Stimulated activated CD8-positive, alpha-beta memory T cell treated with anti-CD3 and anti-CD28 coated beads, Interleukin-4, amount 100 ng/mL, for 4 hours (primary cell): Measurements from ENCODE around the gene MCRIP1.
A peak's percentile ranks its signal among the peaks of the same experiment; 100 is the strongest.

Experiments used
- DNase-seq, 2 donors: peaks; one replicate each; pipeline ENCODE4 v3.0.0-alpha.2; 2020; ENCODE audit warnings: low read depth in 2 of 2, low spot score in 1 of 2

The MCRIP1 gene

DNA sequence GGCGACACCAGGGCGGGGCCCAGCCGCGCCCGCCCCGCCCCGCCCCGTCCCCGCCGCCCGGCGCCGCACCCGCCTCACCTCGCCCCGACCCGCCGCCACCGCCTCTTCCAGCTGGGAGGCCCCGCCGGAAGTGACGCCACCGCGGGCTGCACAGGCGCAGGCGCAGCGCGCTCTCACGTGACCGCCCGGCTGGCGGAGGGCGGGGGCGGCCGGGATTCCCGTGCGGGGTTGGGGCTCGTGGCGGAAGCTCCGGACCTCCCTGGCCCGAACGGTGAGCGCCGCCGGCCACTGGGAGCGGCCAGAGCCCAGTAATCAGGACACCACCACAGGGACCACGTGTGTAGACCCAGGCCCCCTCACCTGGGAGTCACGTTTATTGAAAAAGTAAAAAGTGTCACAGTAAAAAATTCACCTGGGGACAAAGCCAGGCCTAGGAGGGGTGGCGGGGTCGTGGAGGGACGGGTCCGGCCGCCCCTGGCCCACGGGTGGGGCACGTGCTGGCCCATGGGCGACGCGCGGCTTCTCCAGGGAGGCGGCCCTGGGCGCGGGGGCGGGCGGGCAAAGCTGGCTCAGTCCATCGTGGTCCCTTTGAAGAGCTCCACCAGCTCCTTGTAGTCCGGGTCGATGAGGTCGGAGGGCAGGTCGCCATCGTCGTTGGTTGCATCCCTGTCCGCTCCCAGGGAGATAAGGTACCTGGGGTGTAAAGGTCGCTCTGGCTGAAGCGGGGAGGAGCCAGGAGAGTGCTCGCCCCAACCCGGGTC is at the start of gene MCRIP1:
MCRIP1 (minus strand) TSS at position 132 of the 761 bp plus-strand sequence. CDS start 8,785 bp downstream, outside the sequence.
- DNase-seq = peak; percentile 85 to 90

DNA sequence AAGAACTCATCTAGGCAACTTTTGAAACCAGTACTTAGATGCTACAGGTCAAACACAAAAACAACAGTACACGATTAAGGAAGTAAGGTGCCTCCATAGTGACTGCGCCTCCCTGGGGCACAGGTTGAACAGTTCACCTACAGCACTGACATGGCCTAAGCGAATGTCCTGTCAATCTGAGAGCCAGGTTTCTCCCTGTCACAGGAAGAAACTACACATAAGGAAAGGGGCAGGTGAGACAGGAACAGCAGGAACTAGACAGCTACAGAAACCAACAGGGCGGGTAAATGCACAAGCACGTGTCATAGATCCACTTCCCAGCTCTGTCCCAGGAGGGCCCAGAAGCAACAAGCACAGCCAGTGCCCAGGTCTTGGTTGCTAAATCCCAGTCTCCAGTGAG is 46.0 kb upstream of the MCRIP1 start:
- no peak for DNase-seq

GRCh38 chr17:81878294-81878693 is 45.2 kb upstream of the MCRIP1 start:
- DNase-seq = no peak

GRCh38 chr17:81877569-81877968 is 44.5 kb upstream of the MCRIP1 start:
- no peak for DNase-seq

GRCh38 chr17:81871387-81872230 is 38.5 kb upstream of the MCRIP1 start:
- DNase-seq = peak; percentile 88 to 93

DNA sequence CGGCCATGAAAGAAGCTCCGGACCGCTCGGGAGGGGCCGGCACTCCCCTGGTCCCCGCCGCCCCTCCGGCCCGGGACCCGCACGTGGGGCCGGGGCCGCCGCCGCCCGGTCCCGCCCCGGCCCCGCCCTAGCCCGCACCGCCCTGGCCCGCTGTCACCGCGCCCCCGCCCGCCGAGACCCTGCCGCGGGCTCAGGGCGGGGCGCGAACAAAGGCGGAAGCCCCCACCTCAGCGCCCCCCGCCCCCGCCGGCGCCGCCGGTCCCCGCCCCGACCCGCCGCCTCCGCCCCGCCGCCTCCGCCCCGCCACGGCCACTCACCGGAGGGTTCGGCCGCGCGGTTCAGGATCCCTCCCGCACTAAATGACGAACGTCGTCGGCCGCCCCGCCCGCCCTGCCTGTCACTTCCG is 37.9 kb upstream of the MCRIP1 start, which contains the start of gene ARHGDIA:
ARHGDIA (minus strand) TSS at position 357 of the 406 bp plus-strand sequence. CDS start 1,407 bp downstream, outside the sequence.
- DNase-seq = no peak

DNA sequence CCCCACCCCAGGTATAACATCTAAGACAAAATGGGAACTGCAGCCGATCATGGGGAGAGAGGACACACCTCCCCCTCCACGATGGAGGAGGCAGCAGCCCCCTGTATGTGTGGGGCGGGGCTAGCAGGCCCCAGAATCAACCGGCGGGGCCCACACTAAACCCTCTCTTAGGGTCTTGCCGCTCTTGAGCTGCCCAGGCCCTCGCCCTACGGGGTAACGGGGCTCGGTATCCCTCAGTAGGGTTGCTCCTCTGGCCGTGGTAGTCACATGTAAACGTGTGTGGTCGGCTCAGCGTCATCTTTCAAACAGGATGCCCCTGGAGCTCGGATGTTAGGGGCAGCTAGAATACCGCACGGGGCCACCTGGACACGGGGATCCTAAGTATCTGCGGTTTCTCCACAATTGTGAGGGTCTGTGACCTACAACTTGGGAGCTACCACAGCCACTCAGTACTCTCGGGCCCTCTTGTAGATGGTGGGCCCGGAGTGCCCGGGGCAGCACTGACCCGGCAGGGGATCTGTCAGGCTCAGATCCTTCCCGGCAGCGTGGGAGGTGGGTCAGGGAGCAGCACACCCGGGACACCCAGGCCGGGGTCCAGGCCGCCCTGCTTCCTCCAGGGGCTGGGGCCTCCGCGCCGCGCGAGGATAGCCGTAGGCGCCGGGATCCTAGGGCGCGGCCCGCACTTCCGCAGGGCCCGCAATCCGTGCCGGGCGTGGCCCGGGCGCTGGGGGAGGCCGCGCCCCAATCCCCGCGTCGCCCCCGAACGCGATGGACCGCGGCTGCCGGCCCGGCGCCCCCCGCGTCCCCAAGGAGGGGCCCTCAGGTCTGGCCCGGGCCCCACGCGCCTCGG is 37.3 kb upstream of the MCRIP1 start:
- DNase-seq = no peak

DNA sequence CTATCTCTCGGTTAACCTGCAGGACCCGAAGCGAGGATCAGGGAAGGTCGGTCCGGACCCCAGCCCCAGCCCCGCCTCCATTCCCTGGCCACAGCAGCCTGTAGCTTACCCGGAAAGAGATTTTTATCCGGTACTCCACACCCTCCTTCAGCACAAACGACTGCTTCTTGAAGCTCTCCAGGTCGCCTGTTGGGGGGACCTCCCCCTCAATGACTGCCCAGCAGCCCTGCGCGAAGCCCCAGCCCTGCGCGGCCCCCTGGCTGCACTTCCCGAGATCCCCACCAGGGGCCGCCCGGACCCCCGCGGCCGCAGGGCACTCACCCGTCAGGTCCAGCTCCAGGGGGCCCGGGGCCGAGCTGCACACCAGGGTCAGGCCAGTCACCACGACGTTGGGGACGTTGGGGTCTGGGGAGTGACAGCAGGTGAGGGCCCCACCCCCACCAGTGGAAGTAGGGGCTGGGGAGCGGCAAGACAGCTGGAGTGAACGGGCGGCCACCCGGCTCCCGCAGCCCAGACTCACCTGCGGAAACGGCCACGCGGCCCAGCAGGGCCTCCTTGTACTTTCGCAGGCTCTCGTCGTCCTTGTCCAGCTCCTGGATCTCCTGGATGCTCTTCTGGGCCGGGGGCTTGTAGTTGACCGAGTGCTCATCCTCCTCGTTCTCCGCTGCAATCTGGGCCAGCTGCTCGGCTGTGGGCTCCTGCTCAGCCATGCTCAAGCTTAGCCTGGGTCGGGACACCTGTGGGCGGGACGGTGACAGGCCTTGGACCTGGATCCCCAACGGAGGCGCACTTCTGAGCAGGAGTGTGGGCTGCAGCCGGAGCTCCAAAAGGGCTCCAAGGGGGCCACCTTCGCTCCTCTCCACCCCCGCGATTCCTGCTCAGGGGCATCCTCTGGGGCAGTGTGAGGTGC is 36.4 kb upstream of the MCRIP1 start:
- no peak for DNase-seq

GRCh38 chr17:81868674-81869220 is 35.7 kb upstream of the MCRIP1 start:
- no peak for DNase-seq

DNA sequence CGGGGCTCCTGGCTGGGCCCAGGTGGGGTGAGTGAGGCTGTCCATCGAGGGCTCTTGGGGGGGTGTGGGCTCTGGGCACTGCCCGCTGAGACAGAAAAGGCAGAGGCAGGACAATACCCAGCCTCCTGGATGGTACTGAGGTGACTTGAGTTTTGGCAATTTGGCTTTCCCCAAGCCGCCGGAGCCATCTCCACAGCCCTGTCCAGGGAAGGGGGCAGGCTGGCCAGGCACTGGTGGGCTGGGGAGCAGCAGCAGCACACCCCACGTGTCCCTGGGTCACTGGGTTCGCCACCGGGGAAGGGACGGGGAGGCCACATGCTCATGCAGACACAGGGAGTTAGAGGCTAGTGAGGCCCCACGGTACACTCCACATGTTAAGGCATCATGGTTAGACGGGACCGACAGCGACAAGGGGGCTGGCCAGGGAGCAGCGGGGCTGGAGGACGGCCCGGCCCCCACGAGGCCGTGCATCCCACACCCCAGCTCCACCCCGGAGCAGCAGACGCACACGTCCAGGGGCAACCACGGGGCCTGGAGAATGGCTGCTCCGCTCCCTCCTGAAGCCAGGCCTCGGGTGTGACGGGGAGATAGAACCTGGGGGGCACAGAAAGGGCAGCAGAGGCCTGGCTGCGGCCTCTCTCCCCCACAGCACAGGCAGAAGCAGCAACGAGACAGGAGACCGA is 35.0 kb upstream of the MCRIP1 start:
- DNase-seq = no peak

DNA sequence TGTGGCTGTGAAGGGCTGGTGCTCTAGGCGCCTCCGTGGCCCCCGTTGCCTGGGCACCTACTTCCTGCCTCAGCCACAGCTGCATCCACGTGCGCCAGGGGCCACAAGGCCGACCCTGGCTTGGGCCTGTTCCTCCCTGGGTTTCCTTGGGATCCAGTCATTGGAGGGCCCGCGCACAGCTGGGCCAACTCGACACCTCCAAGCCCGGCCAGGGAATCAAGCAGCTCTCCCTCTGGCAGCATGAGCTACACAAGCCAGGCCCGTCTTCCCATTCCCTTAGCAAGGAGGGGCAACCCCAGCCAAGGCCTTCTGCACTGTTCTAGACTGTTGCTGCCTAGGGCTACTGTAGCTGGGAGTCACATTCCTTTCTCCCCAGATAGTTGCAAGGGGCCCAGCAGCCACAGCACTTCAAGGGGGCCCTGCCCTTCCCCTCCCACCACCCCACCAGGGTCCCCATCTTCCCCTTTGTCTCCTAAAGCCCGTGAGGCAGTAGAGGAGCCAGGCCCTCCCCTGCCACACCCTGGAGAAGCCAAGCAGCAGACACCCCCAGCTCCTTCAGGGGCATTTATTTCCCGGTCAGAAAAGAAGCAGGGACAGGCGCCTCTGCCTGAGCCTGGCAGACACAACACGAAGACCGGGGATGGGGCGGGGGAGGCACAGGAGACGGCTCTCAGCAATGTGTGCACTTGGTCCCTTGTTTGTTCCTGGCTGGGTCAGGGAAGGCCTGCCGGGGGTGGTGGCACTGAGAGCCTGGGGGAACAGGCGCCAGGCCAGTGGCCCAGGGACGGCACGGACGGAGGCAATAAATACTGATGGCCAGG is 34.3 kb upstream of the MCRIP1 start:
- DNase-seq = no peak

GRCh38 chr17:81866440-81867169 is 33.5 kb upstream of the MCRIP1 start:
- DNase-seq = no peak

DNA sequence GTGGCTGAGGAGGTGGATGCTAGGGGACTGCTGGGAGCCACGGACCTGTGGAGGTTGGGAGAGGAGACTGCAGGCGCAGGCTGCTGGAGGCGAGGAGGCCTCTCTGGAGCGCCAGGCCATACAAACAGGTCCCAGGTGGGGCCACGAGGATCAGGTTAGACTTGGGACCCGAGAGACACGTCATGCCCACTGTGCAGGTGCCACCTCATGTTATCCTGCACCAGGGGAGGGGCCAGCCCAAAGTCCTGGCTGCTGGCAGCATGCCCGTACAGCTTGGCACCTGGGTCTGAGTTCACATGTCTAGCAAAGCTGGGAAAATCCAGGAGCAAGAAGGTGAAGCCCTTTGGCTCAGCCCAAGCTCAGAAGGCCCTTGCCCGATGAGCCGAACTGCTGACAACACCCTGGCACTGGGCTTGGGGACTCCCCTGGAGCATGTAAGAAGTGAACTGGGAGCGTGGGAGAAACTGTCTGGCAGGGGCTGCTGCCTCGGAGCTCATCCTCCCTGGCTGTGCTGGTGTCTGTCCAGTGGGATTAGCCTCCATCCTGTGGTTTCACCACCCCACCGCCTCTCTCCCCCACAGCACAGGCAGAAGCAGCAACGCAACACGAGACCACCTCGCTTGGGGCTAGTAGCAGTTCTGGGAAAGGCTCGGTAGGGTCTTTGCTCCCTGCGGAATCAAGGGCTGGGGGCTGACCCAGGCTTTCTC is 32.8 kb upstream of the MCRIP1 start:
- DNase-seq = no peak

DNA sequence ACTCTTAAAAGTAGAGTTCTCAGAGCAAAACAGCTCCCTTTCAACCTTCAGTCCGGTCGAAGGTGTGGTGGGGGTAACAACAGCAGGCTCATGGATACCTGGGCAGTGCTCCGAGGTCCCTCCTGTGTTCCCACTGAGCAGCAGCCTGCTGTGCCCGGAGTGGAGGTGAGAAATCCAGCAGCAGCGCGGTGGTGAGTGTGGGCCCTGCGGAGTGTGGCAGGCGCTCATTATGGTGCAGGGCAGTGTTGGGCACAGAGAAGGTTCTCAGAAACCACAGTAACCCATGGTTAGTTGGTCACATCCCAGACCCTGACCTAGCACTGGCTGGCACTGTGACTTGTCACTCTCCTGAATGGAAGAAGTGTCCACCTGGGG is 32.3 kb upstream of the MCRIP1 start:
- DNase-seq = no peak

GRCh38 chr17:81863833-81864768 is 31.0 kb upstream of the MCRIP1 start:
- DNase-seq = no peak

GRCh38 chr17:81863123-81863675 is 30.1 kb upstream of the MCRIP1 start:
- no peak for DNase-seq
